ENCODE measurements around the gene SELENOV. TPM values are rescaled to one million over a fixed set of nuclear protein-coding genes. Genes with fewer than 3 reads are reported as not detected.

The SELENOV gene
- total RNA-seq, 2 experiments from 2014 or later, result not detected

GRCh38 chr19:39539518-39540332 lies 24.8 kb downstream of the SELENOV start, which contains the start of gene EID2:
Gene EID2 (minus strand): TSS chr19:39540161. CDS start chr19:39540079, 82 bp downstream.
- Mint-ChIP-seq H3K4me3 (peak within 1 kb of the TSS; percentile 95), H3K4me1 (peaks cover 51% of the 10 kb centered on the region), H3K27ac (peak within 1 kb of the TSS; percentile 93), H3K36me3 (peaks cover 10% of the 10 kb centered on the region), H3K9me3 (no peaks in the 10 kb centered on the region), H3K27me3 (no peaks in the 10 kb centered on the region)
- POLR2A ChIA-PET, result interaction anchor here (1.0 to 1.2 kb wide), 2 partner anchors 94 to 104 kb away, joined by 5 to 8 read pairs; partner anchors contain the start of genes RPS16 and SUPT5H
- ATAC-seq (ENCODE audit: low read depth) (peak; percentile 92), DNase-seq (peak; percentile 95)

- peaks cover 54% of the 10 kb centered on the region for H3K4me1 Mint-ChIP-seq
- H3K27ac Mint-ChIP-seq, result peak overlapping the region; percentile 93
- no peaks in the 10 kb centered on the region for H3K9me3 Mint-ChIP-seq
- H3K36me3 Mint-ChIP-seq, result peaks cover 10% of the 10 kb centered on the region
- ATAC-seq (ENCODE audit: low read depth) (no peak), DNase-seq (no peak)
- POLR2A ChIA-PET, result interaction anchor here (0.6 to 1.0 kb wide), 2 partner anchors 95 to 598 kb away, joined by 5 to 8 read pairs; partner anchors contain the start of gene SUPT5H
- H3K4me3 Mint-ChIP-seq, result peak overlapping the region; percentile 89
- H3K27me3 Mint-ChIP-seq, result no peaks in the 10 kb centered on the region
These were observed 25.4 kb downstream of the SELENOV start for GRCh38 chr19:39540333-39540673.

- ATAC-seq (ENCODE audit: low read depth) (no peak), DNase-seq (no peak)
- peak overlapping the region; percentile 85 for H3K27ac Mint-ChIP-seq
- H3K9me3 Mint-ChIP-seq, result no peaks in the 10 kb centered on the region
- H3K36me3 Mint-ChIP-seq, result peaks cover 8% of the 10 kb centered on the region
- no peaks in the 10 kb centered on the region for H3K27me3 Mint-ChIP-seq
- POLR2A ChIA-PET, result interaction anchor here (0.8 kb wide), 1 partner anchor 106 kb away, joined by 3 read pairs; the partner anchor contains the start of gene RPS16
- H3K4me3 Mint-ChIP-seq, result peak overlapping the region; percentile 47
- H3K4me1 Mint-ChIP-seq, result peaks cover 64% of the 10 kb centered on the region
These were observed 27.3 kb downstream of the SELENOV start for GRCh38 chr19:39542206-39542605.

- Mint-ChIP-seq H3K4me3 (no peak overlapping the region), H3K9me3 (no peaks in the 10 kb centered on the region), H3K27ac (no peak overlapping the region), H3K4me1 (peaks cover 55% of the 10 kb centered on the region), H3K36me3 (peaks cover 2% of the 10 kb centered on the region), H3K27me3 (no peaks in the 10 kb centered on the region)
- ATAC-seq (ENCODE audit: low read depth) (no peak), DNase-seq (no peak)
- POLR2A ChIA-PET, result no interaction called here
These were observed 28.5 kb downstream of the SELENOV start for GRCh38 chr19:39543477-39543857.

GRCh38 chr19:39544226-39544903 lies 29.4 kb downstream of the SELENOV start:
- POLR2A ChIA-PET, result interaction anchor here (0.7 to 1.5 kb wide), 3 partner anchors 99 to 129 kb away, joined by 3 to 9 read pairs (median 4); partner anchors contain the start of genes RPS16 and SUPT5H
- H3K27ac Mint-ChIP-seq, result peak overlapping the region; percentile 71
- H3K36me3 Mint-ChIP-seq, result peaks cover 2% of the 10 kb centered on the region
- H3K27me3 Mint-ChIP-seq, result no peaks in the 10 kb centered on the region
- DNase-seq, result no peak
- no peaks in the 10 kb centered on the region for H3K9me3 Mint-ChIP-seq
- H3K4me1 Mint-ChIP-seq, result peaks cover 49% of the 10 kb centered on the region
- ATAC-seq (ENCODE audit: low read depth), result no peak
- H3K4me3 Mint-ChIP-seq, result peak overlapping the region; percentile 48

GRCh38 chr19:39544911-39545310 lies 30.0 kb downstream of the SELENOV start:
- DNase-seq (no peak), ATAC-seq (ENCODE audit: low read depth) (peak; percentile 40)
- Mint-ChIP-seq H3K36me3 (peaks cover 2% of the 10 kb centered on the region), H3K9me3 (no peaks in the 10 kb centered on the region), H3K27me3 (no peaks in the 10 kb centered on the region), H3K4me3 (peak overlapping the region; percentile 48), H3K27ac (peak overlapping the region; percentile 66), H3K4me1 (peaks cover 48% of the 10 kb centered on the region)
- POLR2A ChIA-PET, result interaction anchor here (0.7 to 1.5 kb wide), 3 partner anchors 100 to 129 kb away, joined by 3 to 9 read pairs (median 4); partner anchors contain the start of genes RPS16 and SUPT5H

GRCh38 chr19:39546599-39546998 lies 31.7 kb downstream of the SELENOV start:
- no peaks in the 10 kb centered on the region for H3K9me3 Mint-ChIP-seq
- H3K4me3 Mint-ChIP-seq, result no peak overlapping the region
- H3K4me1 Mint-ChIP-seq, result peaks cover 40% of the 10 kb centered on the region
- no peaks in the 10 kb centered on the region for H3K27me3 Mint-ChIP-seq
- H3K36me3 Mint-ChIP-seq, result peaks cover 2% of the 10 kb centered on the region
- DNase-seq (no peak), ATAC-seq (ENCODE audit: low read depth) (no peak)
- POLR2A ChIA-PET, result interaction anchor here (0.5 to 1.8 kb wide), 4 partner anchors 49 to 299 kb away, joined by 3 to 6 read pairs (median 4); partner anchors contain the start of genes FBL, RPS16 and SUPT5H
- peak overlapping the region; percentile 44 for H3K27ac Mint-ChIP-seq

GRCh38 chr19:39550197-39550596 lies 35.3 kb downstream of the SELENOV start:
- peaks cover 35% of the 10 kb centered on the region for H3K4me1 Mint-ChIP-seq
- ATAC-seq (ENCODE audit: low read depth), result no peak

GRCh38 chr19:39553082-39553652 lies 38.2 kb downstream of the SELENOV start:
- peaks cover 1% of the 10 kb centered on the region for H3K36me3 Mint-ChIP-seq
- POLR2A ChIA-PET, result no interaction called here
- H3K27ac Mint-ChIP-seq, result no peak overlapping the region
- H3K4me3 Mint-ChIP-seq, result no peak overlapping the region
- peaks cover 32% of the 10 kb centered on the region for H3K4me1 Mint-ChIP-seq
- H3K9me3 Mint-ChIP-seq, result no peaks in the 10 kb centered on the region
- ATAC-seq (ENCODE audit: low read depth) (no peak), DNase-seq (no peak)
- no peaks in the 10 kb centered on the region for H3K27me3 Mint-ChIP-seq

More at GRCh38 chr19:39550197-39550596, 35.3 kb downstream of the SELENOV start:
- H3K36me3 Mint-ChIP-seq, result no peaks in the 10 kb centered on the region
- no peaks in the 10 kb centered on the region for H3K27me3 Mint-ChIP-seq
- no peaks in the 10 kb centered on the region for H3K9me3 Mint-ChIP-seq
- DNase-seq, result no peak
- POLR2A ChIA-PET, result no interaction called here
- no peak overlapping the region for H3K4me3 Mint-ChIP-seq
- no peak overlapping the region for H3K27ac Mint-ChIP-seq

- Mint-ChIP-seq H3K9me3 (no peaks in the 10 kb centered on the region), H3K27me3 (no peaks in the 10 kb centered on the region), H3K4me3 (no peak overlapping the region), H3K36me3 (peaks cover 3% of the 10 kb centered on the region), H3K4me1 (peaks cover 41% of the 10 kb centered on the region), H3K27ac (peak overlapping the region; percentile 42)
- no peak for ATAC-seq (ENCODE audit: low read depth)
- no peak for DNase-seq
- POLR2A ChIA-PET, result no interaction called here
These were observed 39.9 kb downstream of the SELENOV start for GRCh38 chr19:39554701-39555311.

- H3K4me1 Mint-ChIP-seq, result peaks cover 38% of the 10 kb centered on the region
- H3K27ac Mint-ChIP-seq, result no peak overlapping the region
- no peak overlapping the region for H3K4me3 Mint-ChIP-seq
These were observed 40.9 kb downstream of the SELENOV start for GRCh38 chr19:39555883-39556282.

GRCh38 chr19:39557811-39558623 lies 43.1 kb downstream of the SELENOV start:
- ATAC-seq (ENCODE audit: low read depth) (peak; percentile 75), DNase-seq (no peak)
- peaks cover 3% of the 10 kb centered on the region for H3K36me3 Mint-ChIP-seq
- H3K4me3 Mint-ChIP-seq, result peak overlapping the region; percentile 79
- POLR2A ChIA-PET, result no interaction called here
- H3K27ac Mint-ChIP-seq, result peak overlapping the region; percentile 93
- no peaks in the 10 kb centered on the region for H3K9me3 Mint-ChIP-seq
- no peaks in the 10 kb centered on the region for H3K27me3 Mint-ChIP-seq
- peaks cover 24% of the 10 kb centered on the region for H3K4me1 Mint-ChIP-seq

More at GRCh38 chr19:39555883-39556282, 40.9 kb downstream of the SELENOV start:
- H3K9me3 Mint-ChIP-seq, result no peaks in the 10 kb centered on the region
- DNase-seq (no peak), ATAC-seq (ENCODE audit: low read depth) (no peak)
- no peaks in the 10 kb centered on the region for H3K27me3 Mint-ChIP-seq
- peaks cover 3% of the 10 kb centered on the region for H3K36me3 Mint-ChIP-seq
- POLR2A ChIA-PET, result no interaction called here

Measured in activated naive CD8-positive, alpha-beta T cell treated with anti-CD3 and anti-CD28 coated beads, Interleukin-2, amount 10 ng/mL, durations not matched to agents 7 days and 5 days (primary cell).